GM12891 (cell line): ENCODE measurements around the gene RGS7.
"Not testable (repeated sequence)": the region's sequence is repeated elsewhere in the genome, so short reads cannot be mapped to it uniquely, and the experiment has no call there.

Experiments
- DNase-seq: peaks from one replicate; pipeline ENCODE4 v3.0.0; 2011; ENCODE audit warnings: low spot score; ENCODE audit not compliant: insufficient read length
- FAIRE-seq: peaks from 2 replicates; lab custom pipeline; 2011; peaks lifted over from hg19 to GRCh38; lab: Jason Lieb, UNC
- PAX5 ChIP-seq: IDR thresholded peaks from 2 replicates; pipeline ENCODE4 v1.6.1; 2011; ENCODE audit warnings: low read length, moderate library complexity, mild to moderate bottlenecking; ENCODE audit not compliant: insufficient read depth, severe bottlenecking
- POLR2A ChIP-seq: IDR thresholded peaks from 2 replicates; pipeline ENCODE4 v1.6.1; 2011; ENCODE audit warnings: low read depth, low read length, control low read depth
- POLR2AphosphoS5 ChIP-seq: IDR thresholded peaks from 2 replicates; pipeline ENCODE4 v1.6.1; 2011; ENCODE audit warnings: low read depth, low read length, control low read depth
- POU2F2 ChIP-seq: IDR thresholded peaks from 2 replicates; pipeline ENCODE4 v1.6.1; 2011; ENCODE audit warnings: low read depth, mild to moderate bottlenecking, control low read depth, low read length, moderate library complexity
- SPI1 ChIP-seq: IDR thresholded peaks from 2 replicates; pipeline ENCODE4 v1.6.1; 2011; ENCODE audit warnings: low read depth, low read length, control low read depth
- TAF1 ChIP-seq: IDR thresholded peaks from 2 replicates; pipeline ENCODE4 v1.6.1; 2011; ENCODE audit warnings: low read depth, low read length, control low read depth

The RGS7 gene

DNA sequence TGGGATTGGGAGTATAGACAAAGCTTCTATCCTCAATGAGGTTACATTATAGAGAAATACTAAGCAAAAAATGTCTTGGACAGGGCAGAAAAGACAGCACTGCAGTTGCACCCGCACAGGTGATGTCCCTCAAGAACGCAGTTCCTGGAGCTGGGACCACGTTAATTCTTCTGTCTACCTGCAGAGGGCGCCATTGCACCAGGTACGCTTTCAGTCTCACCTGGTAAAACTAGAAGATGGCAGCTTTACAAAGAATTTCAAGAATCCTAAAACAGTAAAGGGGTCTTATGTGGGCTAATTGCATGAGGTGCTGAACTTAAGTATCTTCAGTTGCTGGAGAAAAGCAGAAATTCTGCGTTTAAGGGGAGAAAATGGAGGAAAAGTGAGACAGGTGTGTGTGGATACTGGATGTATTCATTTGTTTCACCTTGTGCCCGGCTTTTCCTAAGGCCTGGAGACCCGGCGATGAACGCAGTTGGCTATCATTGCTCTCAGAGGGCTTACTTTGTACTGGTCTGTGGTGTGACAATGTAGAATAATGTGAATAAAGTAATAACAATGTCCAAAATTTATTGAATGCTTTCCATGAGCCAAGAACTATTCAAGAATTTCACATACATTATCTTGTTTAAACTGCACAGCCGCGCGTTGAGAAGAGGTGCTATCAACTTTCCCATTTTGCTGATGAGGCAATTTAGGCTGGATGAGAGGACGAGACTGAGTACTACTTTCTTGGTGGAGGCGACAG, 468.8 kb downstream of the RGS7 start:
- DNase-seq (peak; percentile 47), FAIRE-seq (no peak)
- TF ChIP-seq SPI1 (no peak), POLR2AphosphoS5 (no peak), POLR2A (no peak), PAX5 (no peak), TAF1 (no peak), POU2F2 (no peak)

DNA sequence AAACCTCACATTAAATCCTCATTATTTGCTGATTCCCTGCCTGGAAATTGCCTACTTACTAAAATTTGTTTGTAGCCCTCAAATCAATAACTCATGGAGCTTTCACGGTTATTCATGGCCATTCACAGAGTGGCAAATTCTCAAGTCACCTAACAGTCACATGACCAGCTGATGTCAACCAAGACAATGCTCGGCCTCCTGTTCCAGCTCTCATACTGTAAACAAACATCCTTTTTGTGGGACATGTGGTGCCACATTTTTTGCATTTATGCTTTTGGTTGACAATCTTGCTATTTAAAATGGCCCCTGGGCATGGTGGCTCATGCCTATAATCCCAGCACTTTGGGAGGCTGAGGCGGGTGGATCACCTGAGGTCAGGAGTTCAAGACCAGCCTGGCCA, 473.5 kb downstream of the RGS7 start:
- TF ChIP-seq PAX5 = no peak
- no peak for TF ChIP-seq TAF1
- no peak for TF ChIP-seq POU2F2
- no peak for FAIRE-seq
- no peak for DNase-seq

DNA sequence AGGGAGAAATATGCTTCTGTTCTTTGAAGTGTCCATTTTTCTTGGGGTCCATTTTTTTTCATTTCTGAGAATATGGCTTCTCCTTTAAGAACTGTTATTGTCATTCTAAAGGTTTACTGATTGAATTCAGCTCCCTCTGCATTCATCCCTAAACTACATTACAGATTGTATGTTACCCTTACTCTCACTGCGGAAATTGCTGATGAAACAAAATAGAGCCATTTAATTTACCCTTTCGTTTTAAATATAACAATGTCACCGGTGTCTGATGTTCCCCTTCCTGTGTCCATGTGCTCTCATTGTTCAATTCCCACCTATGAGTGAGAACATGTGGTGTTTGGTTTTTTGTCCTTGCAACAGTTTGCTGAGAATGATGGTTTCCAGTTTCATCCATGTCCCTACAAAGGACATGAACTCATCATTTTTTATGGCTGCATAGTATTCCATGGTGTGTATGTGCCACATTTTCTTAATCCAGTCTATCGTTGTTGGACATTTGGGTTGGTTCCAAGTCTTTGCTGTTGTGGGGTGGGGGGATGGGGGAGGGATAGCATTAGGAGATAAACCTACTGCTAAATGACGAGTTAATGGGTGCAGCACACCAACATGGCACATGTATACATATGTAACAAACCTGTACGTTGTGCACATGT, 474.2 kb downstream of the RGS7 start:
- not testable (repeated sequence) for FAIRE-seq, DNase-seq

DNA sequence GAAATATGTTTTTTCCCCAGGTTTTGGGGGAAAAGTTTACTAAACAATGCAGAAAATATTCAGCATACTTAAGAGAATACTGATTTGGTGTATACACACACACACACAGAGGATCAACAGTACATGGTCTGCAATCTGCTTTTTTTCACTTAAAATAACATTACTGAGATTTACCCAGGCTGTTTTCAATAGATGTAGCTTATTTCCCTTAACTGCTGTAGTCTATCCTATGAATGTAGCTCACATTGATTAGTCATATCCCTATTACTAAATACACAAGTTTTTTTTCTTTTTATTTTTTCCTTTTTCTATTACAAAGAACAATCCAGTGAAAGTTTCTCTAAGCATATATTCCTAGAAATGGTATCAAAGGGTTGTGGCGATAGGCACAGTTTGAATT, 478.4 kb downstream of the RGS7 start:
- TF ChIP-seq POLR2AphosphoS5 (no peak), SPI1 (no peak), POLR2A (no peak), POU2F2 (no peak), PAX5 (no peak), TAF1 (no peak)
- DNase-seq (no peak), FAIRE-seq (no peak)

DNA sequence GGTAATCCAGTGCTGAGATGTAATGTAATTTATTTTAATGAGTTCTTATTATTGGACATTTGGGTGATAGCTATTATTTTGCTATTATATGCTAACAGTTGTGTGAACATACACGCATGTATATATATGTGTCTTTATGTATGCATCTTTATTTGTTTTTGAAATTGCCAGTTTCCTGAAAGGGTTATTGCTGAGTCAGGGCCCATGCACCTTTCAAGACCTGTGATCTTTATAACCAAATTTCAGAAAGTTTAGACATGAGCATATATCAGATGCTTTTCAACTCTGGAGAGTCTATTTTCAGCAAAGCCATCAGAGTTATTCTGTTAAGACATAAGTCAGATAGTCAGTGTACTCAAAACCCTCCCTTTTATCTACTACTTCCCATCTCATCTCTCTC, 479.4 kb downstream of the RGS7 start:
- no peak for DNase-seq
- TF ChIP-seq SPI1 = no peak
- TF ChIP-seq PAX5 = no peak
- TF ChIP-seq POU2F2 = no peak
- TF ChIP-seq POLR2A = no peak
- no peak for TF ChIP-seq TAF1
- FAIRE-seq = no peak

DNA sequence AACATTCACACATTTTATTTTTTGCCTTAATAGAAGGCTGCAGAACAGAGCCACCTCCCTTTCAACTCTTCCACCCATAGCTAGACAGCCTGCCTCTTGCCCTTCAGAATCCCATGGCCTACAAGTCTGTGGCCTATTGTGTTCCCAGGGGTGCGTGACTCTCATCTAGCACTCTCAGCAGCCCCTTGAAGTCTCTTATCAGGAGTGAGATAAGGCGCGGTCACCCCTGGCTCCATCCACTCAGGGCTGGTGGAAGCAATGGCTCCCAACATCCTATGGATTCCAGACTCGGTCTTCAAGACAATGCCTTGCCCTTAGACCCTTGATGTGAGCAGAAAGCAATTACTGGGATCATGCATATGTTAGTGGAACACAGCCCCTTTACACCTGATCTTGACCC, 480.9 kb downstream of the RGS7 start:
- FAIRE-seq = no peak
- no peak for TF ChIP-seq POLR2A
- no peak for TF ChIP-seq POLR2AphosphoS5
- TF ChIP-seq TAF1 = no peak
- TF ChIP-seq PAX5 = no peak
- TF ChIP-seq POU2F2 = no peak
- TF ChIP-seq SPI1 = no peak

DNA sequence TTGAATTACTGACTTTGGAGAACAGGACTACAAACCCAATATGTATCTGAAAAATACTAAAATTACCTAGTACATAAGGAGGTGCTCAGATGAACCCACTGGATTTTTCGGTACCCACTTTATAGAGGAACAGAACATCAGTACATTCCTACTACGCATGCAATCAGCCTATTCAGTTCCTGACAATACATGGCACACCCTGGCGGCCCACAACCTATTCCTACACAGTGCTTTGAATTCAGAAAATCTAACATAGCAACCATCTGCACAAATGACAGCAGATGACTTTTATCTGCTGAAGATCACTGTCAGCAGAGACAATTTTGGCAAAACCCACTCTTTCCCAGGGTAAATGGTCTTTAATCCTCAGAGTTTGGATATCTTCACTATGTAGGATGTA, 487.9 kb downstream of the RGS7 start:
- FAIRE-seq (no peak), DNase-seq (no peak)
- TF ChIP-seq SPI1 = no peak
- no peak for TF ChIP-seq POU2F2
- TF ChIP-seq POLR2AphosphoS5 = no peak
- no peak for TF ChIP-seq PAX5
- no peak for TF ChIP-seq POLR2A
- TF ChIP-seq TAF1 = no peak

More for the DNA sequence above, 480.9 kb downstream of the RGS7 start:
- DNase-seq = no peak

DNA sequence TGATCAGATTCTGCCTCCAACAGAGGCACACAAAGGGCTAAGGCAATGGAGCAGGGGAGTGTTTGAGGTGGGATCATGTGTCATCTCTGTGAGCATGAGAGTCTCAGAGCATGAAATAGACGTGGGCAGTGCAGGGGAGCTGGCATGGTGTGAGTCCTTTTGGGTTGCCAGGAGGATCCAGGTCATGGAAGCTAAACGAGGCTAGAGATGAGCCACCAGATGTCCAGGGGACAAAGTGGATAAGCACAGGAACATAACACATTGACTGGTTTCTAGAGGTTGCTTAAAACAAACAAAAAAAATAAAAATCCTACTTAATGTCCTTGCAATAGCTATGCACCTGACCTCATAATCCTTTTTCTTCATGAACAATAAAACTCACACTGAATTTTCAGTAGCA, 490.3 kb downstream of the RGS7 start:
- TF ChIP-seq PAX5 (no peak), POLR2A (no peak), POU2F2 (no peak)
- DNase-seq (no peak), FAIRE-seq (no peak)

DNA sequence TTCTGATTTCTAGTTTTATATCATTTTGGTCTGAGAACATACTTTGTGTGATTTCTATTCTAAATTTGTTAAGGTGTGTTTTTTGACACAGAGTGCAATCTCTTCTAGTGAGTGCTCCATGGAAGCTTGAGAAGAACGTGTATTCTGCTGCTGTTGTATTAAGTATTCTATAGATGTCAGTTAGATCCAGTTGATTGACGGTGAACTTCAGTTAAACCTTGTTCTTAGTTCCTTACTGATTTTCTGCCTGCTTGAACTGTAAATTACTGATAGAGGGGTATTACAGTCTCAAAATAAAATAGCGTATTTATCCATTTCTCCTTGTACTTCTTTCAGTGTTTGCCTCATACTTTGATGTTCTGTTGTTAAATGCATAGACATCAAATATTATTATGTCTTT, 497.0 kb downstream of the RGS7 start:
- TF ChIP-seq POU2F2 = no peak
- TF ChIP-seq TAF1 = no peak
- DNase-seq (no peak), FAIRE-seq (no peak)

DNA sequence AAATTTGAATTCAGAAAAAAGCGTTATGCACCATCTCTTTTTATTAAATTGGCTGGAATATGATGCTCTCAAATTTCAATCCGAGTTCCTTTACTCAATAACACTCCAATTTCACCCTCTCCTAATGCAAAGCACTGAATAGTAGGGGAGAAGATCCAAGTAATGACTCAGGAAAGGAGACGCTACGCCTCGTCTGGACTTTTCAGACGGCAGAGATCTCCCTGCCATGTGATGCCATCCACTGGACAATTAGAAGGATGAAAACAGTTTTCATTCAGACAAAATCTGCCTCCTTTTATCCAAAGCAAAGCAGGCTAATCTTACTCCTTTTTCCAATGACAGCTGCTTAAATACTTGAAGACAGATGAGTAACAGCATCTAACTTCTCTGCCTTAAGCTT, 502.6 kb downstream of the RGS7 start:
- TF ChIP-seq POU2F2 (no peak), TAF1 (no peak), SPI1 (no peak), POLR2AphosphoS5 (no peak), PAX5 (no peak), POLR2A (no peak)
- no peak for FAIRE-seq
- no peak for DNase-seq

DNA sequence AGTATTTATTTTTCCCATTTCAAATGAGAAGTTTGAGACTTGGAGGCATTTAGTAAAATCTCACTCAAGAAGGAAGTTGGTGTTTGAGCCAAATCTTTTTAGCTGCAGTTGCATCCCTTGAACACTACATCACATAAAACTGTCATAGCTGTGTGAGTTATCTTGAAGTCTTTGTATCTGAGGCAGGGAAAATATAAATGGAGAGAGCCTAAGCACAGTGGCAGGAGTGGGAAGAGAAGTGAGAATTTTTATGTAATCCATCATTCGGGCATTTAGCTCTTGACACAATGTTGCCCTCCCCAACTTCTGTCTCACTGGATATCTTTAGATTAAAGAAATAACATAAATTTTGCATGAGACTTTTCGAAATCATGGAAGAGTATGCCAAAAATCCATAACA, 509.7 kb downstream of the RGS7 start:
- TF ChIP-seq SPI1 (no peak), POLR2AphosphoS5 (no peak), TAF1 (no peak), POU2F2 (no peak), PAX5 (no peak), POLR2A (no peak)
- DNase-seq = no peak
- FAIRE-seq = no peak
